ENCODE measurements around the gene PLEKHG3.

Gene PLEKHG3

DNA sequence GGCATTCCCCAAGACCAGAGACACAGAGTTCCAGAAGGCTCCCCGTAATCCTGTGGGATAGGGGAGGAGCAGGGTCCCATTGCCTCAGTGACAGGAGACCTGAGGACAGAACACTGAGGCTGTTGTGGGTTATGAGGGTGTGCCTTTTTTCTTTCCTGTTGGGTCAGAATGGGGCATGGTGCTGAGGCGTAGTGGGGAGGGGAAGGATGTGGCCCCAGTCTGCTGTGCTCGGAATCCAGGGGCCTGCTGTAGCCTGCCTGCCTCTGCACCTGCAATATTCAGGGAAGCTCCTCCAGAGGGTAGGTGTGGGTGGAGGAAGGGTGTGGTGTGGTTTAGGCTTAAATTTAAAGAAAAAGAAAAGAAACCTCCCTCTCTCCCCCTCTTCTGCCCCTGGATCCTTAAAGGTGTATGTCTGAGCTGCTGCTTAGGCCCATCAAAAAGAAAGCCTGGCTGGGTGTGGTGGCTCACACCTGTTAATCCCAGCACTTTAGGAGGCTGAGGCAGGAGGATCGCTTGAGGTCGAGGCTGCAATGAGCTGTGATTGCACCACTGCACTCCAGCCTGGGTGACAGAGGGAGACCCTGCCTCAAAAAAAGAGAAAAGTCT, 18.7 kb downstream of the PLEKHG3 start:
- H3K27ac ChIP-seq, result no peak overlapping the region
- no peak for TF ChIP-seq ZFX (IDR thresholded peaks at IDR 0.05; ENCODE audit: borderline replicate concordance)
- TF ChIP-seq, protein P1, sequence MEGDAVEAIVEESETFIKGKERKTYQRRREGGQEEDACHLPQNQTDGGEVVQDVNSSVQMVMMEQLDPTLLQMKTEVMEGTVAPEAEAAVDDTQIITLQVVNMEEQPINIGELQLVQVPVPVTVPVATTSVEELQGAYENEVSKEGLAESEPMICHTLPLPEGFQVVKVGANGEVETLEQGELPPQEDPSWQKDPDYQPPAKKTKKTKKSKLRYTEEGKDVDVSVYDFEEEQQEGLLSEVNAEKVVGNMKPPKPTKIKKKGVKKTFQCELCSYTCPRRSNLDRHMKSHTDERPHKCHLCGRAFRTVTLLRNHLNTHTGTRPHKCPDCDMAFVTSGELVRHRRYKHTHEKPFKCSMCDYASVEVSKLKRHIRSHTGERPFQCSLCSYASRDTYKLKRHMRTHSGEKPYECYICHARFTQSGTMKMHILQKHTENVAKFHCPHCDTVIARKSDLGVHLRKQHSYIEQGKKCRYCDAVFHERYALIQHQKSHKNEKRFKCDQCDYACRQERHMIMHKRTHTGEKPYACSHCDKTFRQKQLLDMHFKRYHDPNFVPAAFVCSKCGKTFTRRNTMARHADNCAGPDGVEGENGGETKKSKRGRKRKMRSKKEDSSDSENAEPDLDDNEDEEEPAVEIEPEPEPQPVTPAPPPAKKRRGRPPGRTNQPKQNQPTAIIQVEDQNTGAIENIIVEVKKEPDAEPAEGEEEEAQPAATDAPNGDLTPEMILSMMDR (IDR thresholded peaks at IDR 0.05), result no peak

DNA sequence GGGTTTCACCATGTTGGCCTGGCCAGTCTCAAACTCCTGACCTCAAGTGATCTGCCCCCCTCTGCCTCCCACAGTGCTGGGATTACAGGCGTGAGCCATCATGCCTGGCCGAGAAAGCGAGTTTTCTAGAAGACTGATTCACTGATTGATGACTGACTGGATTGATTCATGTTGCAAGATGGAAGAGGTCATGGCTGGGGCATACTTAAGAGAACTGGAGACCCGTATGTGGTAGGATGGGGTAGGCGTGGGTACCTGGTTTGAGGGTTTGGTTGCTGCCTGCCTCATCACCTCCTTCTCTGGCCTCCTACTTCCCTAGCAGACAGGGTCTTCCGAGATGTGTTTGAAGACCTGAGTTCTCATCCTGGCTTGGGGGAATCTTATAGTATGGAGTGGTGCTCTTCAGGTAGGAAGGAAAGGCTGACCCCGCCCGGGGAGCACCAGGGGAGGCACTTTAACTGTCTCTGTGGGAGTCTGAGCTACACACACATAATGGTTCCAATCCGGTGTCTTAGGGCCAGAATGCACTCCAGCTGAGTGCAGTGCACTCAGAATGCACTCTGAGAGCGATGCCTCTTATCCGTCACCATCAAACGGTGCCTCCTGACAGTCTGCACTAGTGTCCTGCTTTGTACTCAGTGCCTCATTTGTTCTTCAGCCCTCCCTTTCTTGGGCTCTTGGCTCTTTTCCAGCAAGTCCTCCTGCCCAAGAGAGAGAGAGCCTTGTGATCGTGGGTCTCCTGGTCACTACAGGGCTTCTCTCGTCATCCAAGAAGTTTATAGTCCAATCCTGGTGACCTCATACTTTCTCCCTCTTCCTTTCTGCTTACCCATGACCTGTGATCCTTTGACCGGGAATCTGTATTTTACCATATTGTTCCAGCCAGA, 19.7 kb downstream of the PLEKHG3 start:
- H3K27ac ChIP-seq, result no peak overlapping the region
- TF ChIP-seq ZFX (IDR thresholded peaks at IDR 0.05; ENCODE audit: borderline replicate concordance), result no peak
- TF ChIP-seq, protein P1 (IDR thresholded peaks at IDR 0.05), result no peak

DNA sequence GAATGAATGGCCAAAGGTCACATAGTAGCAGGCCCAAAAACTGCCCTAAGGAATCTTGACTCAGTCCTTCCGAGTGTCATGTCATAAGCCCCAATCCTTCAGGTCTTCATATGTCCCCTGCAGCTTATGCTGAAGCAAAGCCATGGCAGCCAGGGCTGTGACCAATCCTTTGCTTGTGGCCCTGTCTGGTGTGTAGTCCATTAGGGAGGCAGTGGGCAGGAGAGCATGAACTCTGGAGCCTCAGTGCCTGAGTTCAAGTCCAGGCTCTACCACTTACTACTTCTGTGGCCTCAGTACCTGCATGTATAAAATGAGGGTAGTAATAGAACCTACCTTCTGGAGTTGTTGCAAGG, 20.3 kb downstream of the PLEKHG3 start:
- no peak overlapping the region for H3K27ac ChIP-seq
- TF ChIP-seq, protein P1 (IDR thresholded peaks at IDR 0.05), result no peak
- TF ChIP-seq ZFX (IDR thresholded peaks at IDR 0.05; ENCODE audit: borderline replicate concordance), result no peak

DNA sequence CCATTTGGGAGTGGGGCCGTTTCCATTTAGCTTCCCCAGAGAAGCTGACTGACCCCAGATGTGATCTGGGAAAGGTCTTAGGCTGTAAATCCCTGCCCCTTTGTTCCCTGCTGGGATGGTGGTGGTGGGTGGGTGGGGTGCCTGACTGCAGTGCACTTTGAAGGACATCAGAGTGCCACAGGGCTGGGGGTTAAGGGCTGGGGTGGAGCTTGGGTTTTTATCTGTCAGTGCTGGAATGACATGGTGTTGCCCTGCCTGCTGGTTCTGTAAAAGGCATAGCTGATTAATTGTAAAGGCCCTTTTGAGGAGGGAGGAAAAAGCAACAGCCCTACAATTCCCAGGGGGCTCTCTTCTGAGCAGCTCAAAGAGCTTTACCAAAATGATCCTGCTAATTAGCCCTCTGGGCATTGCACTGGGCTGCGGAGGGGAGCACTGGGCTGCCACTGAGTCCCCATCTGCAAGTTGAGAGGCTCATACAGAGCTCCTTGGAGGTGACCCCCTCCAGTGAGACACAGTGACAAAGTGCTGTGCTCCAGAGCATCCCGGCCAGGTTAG, 21.1 kb downstream of the PLEKHG3 start:
- H3K27ac ChIP-seq, result no peak overlapping the region

DNA sequence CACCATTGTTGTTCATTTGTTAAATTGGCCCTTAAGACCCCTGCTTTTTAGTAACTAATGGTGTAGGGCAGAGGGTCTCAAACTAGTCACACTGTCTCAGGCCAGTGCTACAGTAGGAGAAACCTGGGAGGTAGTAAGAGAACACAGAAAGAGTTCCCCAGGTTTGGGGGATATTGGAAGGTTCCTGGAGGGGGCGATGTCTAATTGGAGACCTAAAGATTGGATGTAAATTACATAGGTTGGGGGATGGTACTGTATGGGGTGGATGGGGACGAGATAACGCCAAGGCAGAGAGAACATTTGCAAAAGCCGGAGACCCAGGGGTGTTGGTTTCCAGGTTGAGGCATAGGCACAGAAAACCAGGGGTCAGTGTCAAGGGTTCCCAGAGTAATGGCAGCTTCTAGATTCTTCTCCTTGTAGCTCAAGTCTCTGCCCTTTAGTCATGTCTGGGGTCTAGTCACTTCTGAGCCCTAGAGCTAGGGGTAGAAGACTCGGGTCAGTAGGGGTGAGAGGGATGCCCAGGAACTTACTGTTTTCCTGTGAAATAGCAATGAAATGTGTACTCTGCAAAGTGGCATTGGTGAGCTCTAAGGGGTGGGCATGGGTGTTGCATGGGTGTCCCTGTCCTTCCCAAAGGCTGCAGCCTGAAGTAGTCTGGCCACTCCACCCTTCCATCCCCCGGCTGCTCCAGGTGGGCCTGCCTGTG, 21.8 kb downstream of the PLEKHG3 start:
- no peak for TF ChIP-seq ZFX (IDR thresholded peaks at IDR 0.05; ENCODE audit: borderline replicate concordance)
- TF ChIP-seq, protein P1 (IDR thresholded peaks at IDR 0.05), result no peak
- no peak overlapping the region for H3K27ac ChIP-seq

More for the DNA sequence above, 21.1 kb downstream of the PLEKHG3 start:
- TF ChIP-seq, protein P1 (IDR thresholded peaks at IDR 0.05), result no peak
- TF ChIP-seq ZFX (IDR thresholded peaks at IDR 0.05; ENCODE audit: borderline replicate concordance), result no peak

DNA sequence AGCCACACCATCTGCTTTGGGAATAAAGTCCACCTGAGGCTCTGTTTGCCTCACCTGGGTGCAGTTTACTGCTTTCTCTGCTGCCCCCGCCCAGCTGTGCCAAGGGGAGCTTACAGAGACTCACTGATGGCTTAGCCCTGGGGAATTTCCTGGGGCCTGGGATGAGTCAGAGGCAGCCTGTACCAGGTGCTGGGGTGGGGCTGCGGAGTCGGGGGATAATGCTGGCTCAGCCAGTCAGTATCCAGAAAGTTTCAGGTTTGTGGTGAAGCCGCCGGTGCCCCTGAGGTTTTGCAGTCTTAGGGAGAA, 22.3 kb downstream of the PLEKHG3 start:
- TF ChIP-seq ZFX (IDR thresholded peaks at IDR 0.05; ENCODE audit: borderline replicate concordance), result no peak
- TF ChIP-seq, protein P1 (IDR thresholded peaks at IDR 0.05), result no peak
- no peak overlapping the region for H3K27ac ChIP-seq

Data from 22Rv1 (cell line).